ENCODE measurements around the gene HTR7. TPM values are rescaled to one million over a fixed set of nuclear protein-coding genes. Genes with fewer than 3 reads are reported as not detected.

Gene HTR7
- total RNA-seq, 4 donors from 2014 or later: 0.53 to 2.7 (median 1.2) TPM

DNA sequence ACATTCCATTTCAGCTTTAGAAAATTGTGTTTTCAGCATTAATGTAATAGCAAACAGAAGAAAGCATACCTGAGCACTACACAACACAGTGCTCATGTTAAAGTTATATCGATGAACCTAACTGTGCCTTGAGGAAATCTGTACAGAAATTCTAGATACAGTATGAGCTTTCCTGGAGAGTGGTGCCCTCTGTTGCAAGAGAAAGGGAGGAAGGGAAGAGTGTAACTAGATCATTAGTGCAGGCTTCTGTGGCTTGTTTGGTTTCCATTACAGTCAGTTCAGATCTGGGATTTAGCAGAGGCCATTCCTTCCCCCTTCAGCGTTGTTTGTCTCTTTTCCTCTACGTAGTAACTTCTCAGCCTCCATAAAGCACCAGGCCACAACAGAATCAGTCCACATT is 139.7 kb downstream of the HTR7 start:
- DNase-seq: no peak
- WGBS, 2 donors: 74 to 88% methylated on average over 3 of the region's 3 CpGs
- Histone ChIP-seq H3K9me3 (no peaks in the 10 kb centered on the region), H3K27ac (no peak overlapping the region), H3K4me1 (peaks cover 0 to 5% (median 0%) of the 10 kb centered on the region in 3 donors), H3K36me3 (no peaks in the 10 kb centered on the region), H3K27me3 (no peaks in the 10 kb centered on the region), H3K4me3 (no peak overlapping the region)
- TF ChIP-seq POLR2A (IDR thresholded peaks at IDR 0.05): no peak
- TF ChIP-seq, protein P1, sequence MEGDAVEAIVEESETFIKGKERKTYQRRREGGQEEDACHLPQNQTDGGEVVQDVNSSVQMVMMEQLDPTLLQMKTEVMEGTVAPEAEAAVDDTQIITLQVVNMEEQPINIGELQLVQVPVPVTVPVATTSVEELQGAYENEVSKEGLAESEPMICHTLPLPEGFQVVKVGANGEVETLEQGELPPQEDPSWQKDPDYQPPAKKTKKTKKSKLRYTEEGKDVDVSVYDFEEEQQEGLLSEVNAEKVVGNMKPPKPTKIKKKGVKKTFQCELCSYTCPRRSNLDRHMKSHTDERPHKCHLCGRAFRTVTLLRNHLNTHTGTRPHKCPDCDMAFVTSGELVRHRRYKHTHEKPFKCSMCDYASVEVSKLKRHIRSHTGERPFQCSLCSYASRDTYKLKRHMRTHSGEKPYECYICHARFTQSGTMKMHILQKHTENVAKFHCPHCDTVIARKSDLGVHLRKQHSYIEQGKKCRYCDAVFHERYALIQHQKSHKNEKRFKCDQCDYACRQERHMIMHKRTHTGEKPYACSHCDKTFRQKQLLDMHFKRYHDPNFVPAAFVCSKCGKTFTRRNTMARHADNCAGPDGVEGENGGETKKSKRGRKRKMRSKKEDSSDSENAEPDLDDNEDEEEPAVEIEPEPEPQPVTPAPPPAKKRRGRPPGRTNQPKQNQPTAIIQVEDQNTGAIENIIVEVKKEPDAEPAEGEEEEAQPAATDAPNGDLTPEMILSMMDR (IDR thresholded peaks at IDR 0.05): peak in 1 of 6 experiments; percentile 28
- intact Hi-C loops (cut with DNase I): no loop called here

DNA sequence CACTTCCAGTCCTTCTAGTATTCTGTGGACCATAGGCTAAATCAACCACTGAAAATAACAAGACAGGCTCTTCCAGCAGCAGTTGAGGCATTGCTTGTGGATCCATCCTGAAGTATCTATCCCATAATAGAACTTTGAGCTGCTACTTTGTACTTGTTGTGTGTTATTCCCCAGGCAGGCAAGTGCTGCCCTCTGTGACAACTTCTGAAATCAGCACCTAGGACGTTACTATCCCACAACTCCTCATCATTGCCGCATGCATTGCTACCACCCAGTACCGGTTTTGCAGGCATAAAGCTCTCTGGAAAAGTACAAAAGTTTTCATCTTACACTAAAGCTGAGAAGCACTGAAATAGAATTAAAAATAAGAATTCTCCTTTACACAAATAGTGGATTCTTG is 145.3 kb downstream of the HTR7 start:
- intact Hi-C loops (cut with DNase I): no loop called here
- TF ChIP-seq, protein P1 (IDR thresholded peaks at IDR 0.05): no peak
- TF ChIP-seq POLR2A (IDR thresholded peaks at IDR 0.05): no peak

DNA sequence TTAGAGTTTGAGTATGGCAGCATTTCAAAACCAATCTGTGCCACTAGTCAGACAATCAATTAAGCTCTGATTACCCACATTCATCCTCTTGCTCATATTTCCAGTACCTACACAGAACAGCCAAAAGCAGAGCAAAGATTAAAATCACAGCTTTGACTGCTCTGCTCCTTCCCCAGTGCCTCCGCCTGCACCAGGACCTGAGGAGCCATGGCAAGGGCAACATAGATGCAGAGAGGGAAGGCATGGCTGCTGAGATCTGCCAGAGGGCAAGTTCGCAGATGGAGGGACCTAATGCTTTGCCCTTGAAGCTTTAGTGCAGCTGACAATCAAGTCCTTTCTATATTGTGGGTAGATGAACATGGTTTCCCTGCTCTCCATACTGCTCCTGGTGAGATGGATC is 148.1 kb downstream of the HTR7 start:
- no peaks in the 10 kb centered on the region for H3K36me3 ChIP-seq
- H3K4me3 ChIP-seq: no peak overlapping the region
- H3K4me1 ChIP-seq: no peaks in the 10 kb centered on the region
- TF ChIP-seq, protein P1 (IDR thresholded peaks at IDR 0.05): no peak
- no peak for TF ChIP-seq POLR2A (IDR thresholded peaks at IDR 0.05)
- H3K27ac ChIP-seq: no peak overlapping the region
- no peaks in the 10 kb centered on the region for H3K9me3 ChIP-seq
- WGBS, 2 donors: 79 to 87% methylated on average over 2 of the region's 2 CpGs
- intact Hi-C loops (cut with DNase I): no loop called here
- no peak for DNase-seq
- H3K27me3 ChIP-seq: no peaks in the 10 kb centered on the region

More for the DNA sequence above, 145.3 kb downstream of the HTR7 start:
- no peak for DNase-seq
- no peaks in the 10 kb centered on the region for H3K27me3 ChIP-seq
- no peak overlapping the region for H3K4me3 ChIP-seq
- H3K27ac ChIP-seq: no peak overlapping the region
- peaks cover 0 to 5% (median 0%) of the 10 kb centered on the region in 3 donors for H3K4me1 ChIP-seq
- 76 to 81% methylated on average over 3 of the region's 3 CpGs for WGBS, 2 donors
- no peaks in the 10 kb centered on the region for H3K36me3 ChIP-seq
- H3K9me3 ChIP-seq: no peaks in the 10 kb centered on the region

- no peaks in the 10 kb centered on the region for H3K36me3 ChIP-seq
- no peak overlapping the region for H3K4me3 ChIP-seq
- intact Hi-C loops (cut with DNase I): no loop called here
- no peaks in the 10 kb centered on the region for H3K4me1 ChIP-seq
- H3K27ac ChIP-seq: no peak overlapping the region
- H3K27me3 ChIP-seq: no peaks in the 10 kb centered on the region
- DNase-seq: no peak
- WGBS, 2 donors: 58 to 90% methylated on average over 2 of the region's 2 CpGs
- H3K9me3 ChIP-seq: no peaks in the 10 kb centered on the region
- TF ChIP-seq POLR2A (IDR thresholded peaks at IDR 0.05): no peak
- TF ChIP-seq, protein P1 (IDR thresholded peaks at IDR 0.05): no peak
Measured at GRCh38 chr10:90707657-90708056, 150.2 kb downstream of the HTR7 start.

DNA sequence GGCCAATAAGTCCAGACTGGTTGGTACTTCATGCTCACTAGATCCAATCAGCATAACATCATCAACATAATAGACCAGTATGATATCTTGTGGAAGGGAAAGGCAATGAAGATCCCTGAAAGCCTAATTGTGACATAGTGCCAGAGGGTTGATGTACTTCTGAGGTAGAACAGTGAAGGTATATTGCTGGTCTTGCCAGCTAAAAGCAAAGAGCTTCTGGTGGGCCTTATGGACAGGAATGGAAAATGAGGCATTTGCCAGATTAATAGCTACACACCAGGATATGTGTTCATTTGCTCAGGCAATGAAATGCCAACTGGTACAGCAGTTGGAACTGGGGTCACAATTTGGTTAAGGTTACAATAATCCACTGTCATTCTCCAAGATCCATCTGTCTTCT is 156.4 kb downstream of the HTR7 start:
- H3K27me3 ChIP-seq: no peaks in the 10 kb centered on the region
- no peaks in the 10 kb centered on the region for H3K36me3 ChIP-seq
- peaks cover 0 to 2% (median 0%) of the 10 kb centered on the region in 3 donors for H3K4me1 ChIP-seq
- no peak overlapping the region for H3K4me3 ChIP-seq
- DNase-seq: no peak
- no peak for TF ChIP-seq POLR2A (IDR thresholded peaks at IDR 0.05)
- H3K9me3 ChIP-seq: no peaks in the 10 kb centered on the region
- H3K27ac ChIP-seq: no peak overlapping the region
- intact Hi-C loops (cut with DNase I): no loop called here
